LNCaP clone FGC (cell line): ENCODE measurements around the gene C17orf114.

Source experiments
- DNase-seq: peaks from one replicate; pipeline ENCODE4 v3.0.0-alpha.2; 2011; ENCODE audit warnings: low read depth
- H3K4me3 ChIP-seq: 2 replicates; pipeline ENCODE4 v1.5.1; 2011; ENCODE audit warnings: mild to moderate bottlenecking, low read depth, low read length, control low read depth
- CTCF ChIP-seq: IDR thresholded peaks from 2 replicates; pipeline ENCODE4 v1.5.1; 2012; ENCODE audit warnings: mild to moderate bottlenecking; ENCODE audit not compliant: control insufficient read depth, insufficient read depth; ENCODE audit errors: extremely low read depth

The C17orf114 gene

GRCh38 chr17:4780325-4780955 is 21.7 kb downstream of the C17orf114 start:
- no peak overlapping the region for H3K4me3 ChIP-seq
- no peak for DNase-seq
- TF ChIP-seq CTCF = no peak

DNA sequence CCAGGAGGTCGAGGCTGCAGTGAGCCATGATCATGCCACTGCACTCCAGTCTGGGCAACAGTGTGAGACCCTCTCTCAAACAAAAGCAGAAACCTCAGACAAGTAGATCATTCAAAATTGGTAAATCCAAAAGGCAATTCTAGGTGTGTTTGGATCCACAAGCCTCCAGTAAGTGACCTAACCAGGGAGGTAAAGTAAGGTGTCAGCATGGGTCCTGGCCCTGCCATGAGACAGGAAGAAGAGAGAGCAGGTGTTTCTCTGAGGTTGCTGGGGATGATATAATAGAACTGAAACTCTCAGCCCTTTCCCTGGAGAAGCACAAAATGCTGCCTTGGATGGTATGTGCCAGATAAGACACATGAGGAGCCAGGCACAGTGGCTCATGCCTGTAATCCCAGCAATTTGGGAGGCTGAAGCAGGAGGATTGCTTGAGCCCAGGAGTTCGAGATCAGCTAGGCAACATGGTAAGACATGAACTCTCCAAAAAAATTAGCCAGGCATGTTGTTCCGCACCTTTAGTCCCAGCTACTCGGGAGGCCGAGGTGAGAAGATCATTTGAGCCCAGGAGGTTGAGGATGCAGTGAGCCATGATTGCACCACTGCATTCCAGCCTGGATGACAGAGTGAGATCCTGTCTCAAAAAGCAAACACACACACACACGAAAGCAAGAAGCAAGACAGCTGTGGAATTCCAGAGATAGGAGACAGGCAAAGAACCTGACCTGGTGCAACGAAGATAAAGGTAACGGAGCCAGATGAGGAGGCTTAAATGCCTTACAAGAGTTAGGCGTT is 24.0 kb downstream of the C17orf114 start:
- TF ChIP-seq CTCF = no peak

DNA sequence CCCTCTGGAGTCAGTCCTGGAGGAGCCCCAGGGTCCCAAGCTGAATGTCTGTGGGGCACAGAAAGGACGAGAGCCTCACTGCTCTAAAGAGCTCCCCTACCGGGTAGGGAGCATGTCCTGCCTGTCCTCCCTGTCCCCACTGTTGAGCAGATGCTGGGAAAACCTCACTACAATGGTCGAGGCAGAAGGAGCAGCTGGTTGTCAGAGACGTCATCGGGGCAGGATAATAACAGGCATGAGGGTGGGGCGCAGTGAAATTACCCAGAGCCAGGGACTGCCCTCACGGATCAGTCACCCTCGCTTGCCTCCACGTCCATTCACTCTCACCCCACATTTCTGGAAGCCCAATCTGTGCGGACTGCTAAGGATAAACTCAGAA is 29.9 kb downstream of the C17orf114 start:
- no peak overlapping the region for H3K4me3 ChIP-seq
- no peak for DNase-seq
- TF ChIP-seq CTCF = no peak

More for the DNA sequence above, 24.0 kb downstream of the C17orf114 start:
- no peak for DNase-seq
- no peak overlapping the region for H3K4me3 ChIP-seq

GRCh38 chr17:4771519-4772234 is 30.5 kb downstream of the C17orf114 start, which contains the start of gene TM4SF5:
Gene TM4SF5 (plus strand): TSS chr17:4771886. CDS start chr17:4771923, 37 bp downstream.
- no peak for TF ChIP-seq CTCF
- no peak for DNase-seq
- no peak within 1 kb of the TSS for H3K4me3 ChIP-seq

DNA sequence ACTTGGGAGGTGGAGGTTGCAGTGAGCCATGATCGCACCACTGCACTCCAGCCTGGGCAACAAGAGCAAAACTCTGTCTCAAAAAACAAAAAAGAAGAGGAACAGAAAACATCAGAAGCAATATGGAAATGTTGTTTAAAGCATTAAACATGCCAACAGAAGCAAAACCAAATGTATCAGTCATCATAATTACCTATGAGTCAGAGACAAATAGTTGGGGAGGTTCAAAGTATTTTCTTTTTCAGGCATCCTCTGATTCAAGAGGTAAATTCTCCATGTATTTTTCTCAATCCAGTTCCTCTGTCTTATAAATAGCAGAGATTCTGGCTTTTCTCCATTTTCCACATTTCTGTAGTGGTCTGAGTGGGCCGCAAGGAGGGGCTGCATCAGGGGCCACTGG is 32.5 kb downstream of the C17orf114 start:
- TF ChIP-seq CTCF = no peak
- DNase-seq = no peak

DNA sequence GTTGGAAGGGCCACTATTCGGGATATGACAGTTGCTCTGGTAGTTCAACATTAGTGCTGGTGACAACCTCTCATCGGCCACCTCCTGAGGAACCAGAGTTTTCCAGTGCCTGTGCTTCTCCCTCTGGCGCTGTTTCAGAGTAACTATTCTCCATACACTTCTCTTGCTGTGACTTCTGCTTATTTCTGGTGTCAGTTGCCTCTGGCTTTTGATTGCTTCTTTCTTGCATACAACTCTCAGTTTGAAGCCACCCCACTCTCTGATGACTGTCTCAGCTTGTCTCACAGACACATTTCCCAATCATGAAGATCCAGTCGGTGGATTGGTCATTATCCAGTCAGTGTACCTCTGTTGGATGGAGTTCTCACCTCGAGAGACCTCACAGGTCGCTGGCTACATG is 33.8 kb downstream of the C17orf114 start:
- H3K4me3 ChIP-seq = no peak overlapping the region
- no peak for TF ChIP-seq CTCF
- DNase-seq = no peak

More for the DNA sequence above, 32.5 kb downstream of the C17orf114 start:
- H3K4me3 ChIP-seq = no peak overlapping the region
